ENCODE results near the gene CPB1.

CPB1 gene

GRCh38 chr3:148889828-148890227 lies 62.2 kb downstream of the CPB1 start:
- DNase-seq, result no peak

GRCh38 chr3:148896062-148896461 lies 68.5 kb downstream of the CPB1 start:
- no peak for DNase-seq

- DNase-seq, result no peak
These were observed 74.6 kb downstream of the CPB1 start for GRCh38 chr3:148901987-148902791.

- no peak for DNase-seq
These were observed 75.4 kb downstream of the CPB1 start for GRCh38 chr3:148903022-148903442.

GRCh38 chr3:148903941-148904340 lies 76.3 kb downstream of the CPB1 start:
- no peak for DNase-seq

- no peak for DNase-seq
These were observed 79.1 kb downstream of the CPB1 start for GRCh38 chr3:148906667-148907066.

Data from kidney glomerular epithelial cell (primary cell).